MM.1S (cell line): Measurements from ENCODE around the gene CYYR1.

Experiments
- EZH2 ChIP-seq: fragments of 300-600 bp; sonication (generic); optimal IDR thresholded peaks from 2 replicates; pipeline ENCODE3; 2017; ENCODE audit warnings: low read depth, mild to moderate bottlenecking, antibody characterized with exemption, low read length, mixed read lengths
- EZH2phosphoT487 ChIP-seq: fragments of 300-600 bp; sonication (generic); IDR thresholded peaks from 2 replicates; pipeline ENCODE4 v1.6.1; 2018; ENCODE audit warnings: antibody characterized with exemption, low read length
- TF ChIP-seq, protein P1 (sequence below): fragments of 300-600 bp; sonication (generic); IDR thresholded peaks from 2 replicates; pipeline ENCODE4 v1.5.1; 2016; ENCODE audit warnings: antibody characterized with exemption, low read length, mixed read lengths

DNA sequence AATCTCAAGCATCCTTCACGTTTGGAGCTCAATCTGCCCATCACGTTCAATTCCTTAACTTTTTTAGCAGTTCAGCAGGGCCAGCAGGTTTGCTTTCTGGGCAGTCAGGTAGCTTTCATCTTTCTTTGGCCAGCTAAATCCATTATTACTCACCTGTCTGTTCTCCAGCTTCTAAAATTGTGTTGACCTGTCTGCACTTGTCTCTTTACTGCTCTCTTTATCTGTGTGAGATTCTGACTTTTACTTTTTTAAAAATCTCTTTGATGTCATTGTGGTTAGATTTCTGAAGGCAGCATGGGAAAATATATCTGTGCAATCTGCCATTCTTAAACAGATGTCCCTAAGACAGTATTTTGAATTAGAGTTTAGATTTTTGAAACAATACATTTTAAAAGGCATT lies 24.9 kb upstream of the CYYR1 start:
- TF ChIP-seq, protein P1, sequence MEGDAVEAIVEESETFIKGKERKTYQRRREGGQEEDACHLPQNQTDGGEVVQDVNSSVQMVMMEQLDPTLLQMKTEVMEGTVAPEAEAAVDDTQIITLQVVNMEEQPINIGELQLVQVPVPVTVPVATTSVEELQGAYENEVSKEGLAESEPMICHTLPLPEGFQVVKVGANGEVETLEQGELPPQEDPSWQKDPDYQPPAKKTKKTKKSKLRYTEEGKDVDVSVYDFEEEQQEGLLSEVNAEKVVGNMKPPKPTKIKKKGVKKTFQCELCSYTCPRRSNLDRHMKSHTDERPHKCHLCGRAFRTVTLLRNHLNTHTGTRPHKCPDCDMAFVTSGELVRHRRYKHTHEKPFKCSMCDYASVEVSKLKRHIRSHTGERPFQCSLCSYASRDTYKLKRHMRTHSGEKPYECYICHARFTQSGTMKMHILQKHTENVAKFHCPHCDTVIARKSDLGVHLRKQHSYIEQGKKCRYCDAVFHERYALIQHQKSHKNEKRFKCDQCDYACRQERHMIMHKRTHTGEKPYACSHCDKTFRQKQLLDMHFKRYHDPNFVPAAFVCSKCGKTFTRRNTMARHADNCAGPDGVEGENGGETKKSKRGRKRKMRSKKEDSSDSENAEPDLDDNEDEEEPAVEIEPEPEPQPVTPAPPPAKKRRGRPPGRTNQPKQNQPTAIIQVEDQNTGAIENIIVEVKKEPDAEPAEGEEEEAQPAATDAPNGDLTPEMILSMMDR = no peak
- TF ChIP-seq EZH2 (no peak), EZH2phosphoT487 (no peak)
